Stimulated activated naive CD8-positive, alpha-beta T cell treated with anti-CD3 and anti-CD28 coated beads, Interleukin-15, Interleukin-2, amounts not matched to agents 100 ng/mL and 50 ng/mL, for 24 hours (primary cell): ENCODE data around the gene SH3TC1.

Experiments
- H3K27ac Mint-ChIP-seq: one replicate; pipeline ENCODE4 v1.8.0; 2021; ENCODE audit warnings: mild to moderate bottlenecking, mixed read lengths
- H3K27me3 Mint-ChIP-seq: one replicate; pipeline ENCODE4 v1.8.0; 2021; ENCODE audit warnings: mixed read lengths
- H3K36me3 Mint-ChIP-seq: one replicate; pipeline ENCODE4 v1.8.0; 2021; ENCODE audit warnings: low read depth, mixed read lengths
- H3K4me1 Mint-ChIP-seq: one replicate; pipeline ENCODE4 v1.8.0; 2021; ENCODE audit warnings: low read depth, mixed read lengths
- H3K4me3 Mint-ChIP-seq: one replicate; pipeline ENCODE4 v1.8.0; 2021; ENCODE audit warnings: mild to moderate bottlenecking, mixed read lengths
- H3K9me3 Mint-ChIP-seq: one replicate; pipeline ENCODE4 v1.8.0; 2021; ENCODE audit warnings: mixed read lengths

SH3TC1 gene

DNA sequence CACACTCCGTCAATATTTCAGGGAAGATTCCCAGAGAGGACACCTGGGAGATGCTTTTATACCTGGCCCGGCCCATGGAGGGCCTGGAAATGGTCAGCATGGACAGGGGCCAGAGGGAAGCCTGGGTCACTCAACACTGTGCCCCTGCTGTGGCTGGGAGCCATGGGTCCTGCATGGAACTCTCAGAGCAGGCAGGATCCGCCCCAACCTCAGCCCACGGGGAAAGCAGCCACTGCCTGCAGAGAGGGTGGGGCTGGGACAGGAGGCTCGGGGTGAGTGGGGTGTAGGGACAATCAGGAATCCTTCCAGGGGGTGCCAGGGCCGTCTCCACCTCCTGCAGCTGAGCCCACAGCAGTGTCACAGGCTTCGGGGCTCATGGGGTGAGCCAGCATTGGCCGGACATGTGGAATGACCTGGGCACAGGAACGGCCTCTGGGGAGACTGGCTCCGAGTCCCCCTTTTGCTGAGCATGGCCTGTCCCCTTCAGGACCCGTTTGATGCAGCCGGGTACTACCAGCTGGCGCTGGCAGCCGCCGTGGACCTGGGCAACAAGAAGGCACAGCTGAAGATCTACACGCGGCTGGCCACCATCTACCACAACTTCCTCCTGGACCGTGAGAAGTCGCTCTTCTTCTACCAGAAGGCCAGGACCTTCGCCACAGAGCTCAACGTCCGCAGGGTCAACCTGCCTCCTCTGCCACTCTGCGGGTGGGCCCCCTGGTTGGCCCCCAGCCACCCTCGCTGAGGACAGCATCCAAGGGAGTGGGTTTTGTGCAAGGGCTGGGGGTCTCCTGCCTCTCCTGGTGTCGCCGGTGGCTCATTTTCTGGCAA lies 41.3 kb downstream of the SH3TC1 start:
- H3K27ac Mint-ChIP-seq = no peak overlapping the region
- no peaks in the 10 kb centered on the region for H3K36me3 Mint-ChIP-seq
- no peaks in the 10 kb centered on the region for H3K9me3 Mint-ChIP-seq

DNA sequence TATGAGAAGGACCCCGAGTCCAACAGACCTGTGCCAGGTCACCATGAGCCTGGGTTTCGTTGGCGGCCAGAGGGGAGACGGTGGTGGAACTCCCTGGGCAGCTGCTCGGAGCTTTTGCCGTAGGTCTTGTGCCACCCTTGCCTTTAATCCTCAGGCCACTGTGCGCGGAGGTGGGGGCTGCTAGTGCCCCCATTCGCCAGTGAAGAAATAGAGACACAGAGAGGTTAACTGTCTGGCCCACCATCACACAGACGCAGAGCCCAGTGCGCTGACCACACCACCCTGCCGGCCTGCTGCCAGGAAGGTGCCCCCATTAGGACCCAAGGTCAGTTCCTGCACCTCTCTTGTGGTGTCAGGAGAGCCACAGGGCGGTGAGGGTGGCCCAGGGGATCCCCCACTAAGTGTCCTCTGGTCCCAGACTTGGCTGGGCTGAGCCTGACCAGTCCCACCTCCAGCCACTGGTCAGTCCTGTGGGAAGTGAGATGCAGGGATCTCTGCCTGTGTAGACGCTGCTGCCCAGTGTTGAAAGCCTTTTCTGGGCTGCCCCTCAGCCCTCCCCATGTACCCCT lies 42.2 kb downstream of the SH3TC1 start:
- no peaks in the 10 kb centered on the region for H3K27me3 Mint-ChIP-seq
- no peaks in the 10 kb centered on the region for H3K36me3 Mint-ChIP-seq
- no peaks in the 10 kb centered on the region for H3K9me3 Mint-ChIP-seq
- no peak overlapping the region for H3K27ac Mint-ChIP-seq
- H3K4me1 Mint-ChIP-seq = peaks cover 4% of the 10 kb centered on the region
- no peak overlapping the region for H3K4me3 Mint-ChIP-seq

More for the DNA sequence above, 41.3 kb downstream of the SH3TC1 start:
- Mint-ChIP-seq H3K4me1 (peaks cover 4% of the 10 kb centered on the region), H3K27me3 (no peaks in the 10 kb centered on the region), H3K4me3 (no peak overlapping the region)

DNA sequence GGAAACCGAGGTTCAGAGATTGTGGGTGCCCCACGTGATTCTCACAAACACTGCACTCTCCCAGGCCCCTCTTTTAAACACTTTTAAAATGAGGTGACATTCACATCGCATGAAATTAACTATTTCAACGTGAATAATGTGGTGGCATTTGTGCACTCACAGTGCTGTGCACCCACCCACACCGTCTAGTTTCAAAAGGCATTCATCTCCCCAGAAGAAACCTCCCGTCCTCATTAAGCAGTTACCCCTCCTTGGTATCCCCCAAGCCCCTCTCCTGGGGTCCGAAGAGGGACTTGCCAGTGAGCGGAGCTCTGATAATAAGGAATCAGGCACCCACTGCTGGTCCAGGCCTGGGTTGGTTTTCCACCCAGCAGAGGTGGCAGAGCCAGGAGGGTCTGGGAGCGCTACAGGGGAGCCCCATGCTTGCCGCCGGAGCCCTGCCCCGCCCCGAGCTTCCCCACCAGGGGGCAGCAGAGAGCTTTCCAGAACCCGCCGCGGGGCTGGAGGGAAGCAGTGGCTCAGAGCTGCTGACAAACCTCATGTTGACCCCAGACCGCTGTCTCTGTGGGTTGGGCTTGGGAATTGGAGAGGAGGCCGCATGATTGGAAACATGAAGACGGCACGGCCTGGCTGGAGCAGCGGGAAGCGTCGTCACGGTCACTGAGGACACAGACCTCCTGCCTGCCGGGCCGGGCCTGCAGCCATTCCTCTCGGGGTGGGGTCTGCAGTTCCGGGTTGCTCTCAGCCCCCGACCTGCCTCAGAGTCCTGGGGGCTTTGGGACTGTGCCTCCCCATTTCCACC lies 43.0 kb downstream of the SH3TC1 start:
- Mint-ChIP-seq H3K36me3 (no peaks in the 10 kb centered on the region), H3K4me3 (no peak overlapping the region), H3K4me1 (peaks cover 4% of the 10 kb centered on the region), H3K27ac (no peak overlapping the region), H3K9me3 (no peaks in the 10 kb centered on the region), H3K27me3 (no peaks in the 10 kb centered on the region)

DNA sequence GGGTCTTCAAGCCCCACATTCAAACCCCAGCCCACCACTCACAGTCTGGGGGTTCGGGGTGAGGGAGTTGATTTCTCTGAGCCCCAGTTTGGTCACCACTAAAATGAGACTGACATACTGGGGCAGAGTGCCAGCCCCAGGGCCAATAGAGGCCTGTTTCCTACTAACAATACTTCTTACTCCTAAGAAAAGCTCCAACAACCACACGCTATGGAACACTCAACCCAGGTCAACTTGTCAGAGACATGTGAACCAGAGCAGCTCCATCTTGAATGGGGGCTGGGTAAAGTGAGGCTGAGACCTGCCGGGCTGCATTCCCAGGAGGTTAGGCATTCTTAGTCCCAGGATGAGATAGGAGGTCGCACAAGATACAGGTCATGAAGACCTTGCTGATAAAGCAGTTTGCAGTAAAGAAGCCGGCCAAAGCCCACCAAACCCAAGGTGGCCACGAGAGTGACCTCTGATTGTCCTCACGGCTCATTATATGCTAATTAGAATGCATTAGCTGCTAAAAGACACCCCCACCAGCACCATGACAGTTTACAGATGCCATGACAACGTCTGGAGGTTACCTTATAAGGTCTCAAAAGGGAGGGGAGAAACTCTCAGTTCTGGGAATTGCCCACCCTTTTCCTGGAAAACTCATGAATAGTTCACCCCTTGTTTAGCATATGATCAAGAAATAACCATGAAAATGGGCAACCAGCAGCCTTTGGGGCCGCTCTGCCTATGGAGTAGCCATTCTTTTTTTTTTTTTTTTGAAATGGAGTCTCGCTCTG lies 43.9 kb downstream of the SH3TC1 start:
- Mint-ChIP-seq H3K4me1 (peaks cover 4% of the 10 kb centered on the region), H3K4me3 (no peak overlapping the region), H3K9me3 (no peaks in the 10 kb centered on the region), H3K36me3 (no peaks in the 10 kb centered on the region), H3K27me3 (no peaks in the 10 kb centered on the region), H3K27ac (no peak overlapping the region)

DNA sequence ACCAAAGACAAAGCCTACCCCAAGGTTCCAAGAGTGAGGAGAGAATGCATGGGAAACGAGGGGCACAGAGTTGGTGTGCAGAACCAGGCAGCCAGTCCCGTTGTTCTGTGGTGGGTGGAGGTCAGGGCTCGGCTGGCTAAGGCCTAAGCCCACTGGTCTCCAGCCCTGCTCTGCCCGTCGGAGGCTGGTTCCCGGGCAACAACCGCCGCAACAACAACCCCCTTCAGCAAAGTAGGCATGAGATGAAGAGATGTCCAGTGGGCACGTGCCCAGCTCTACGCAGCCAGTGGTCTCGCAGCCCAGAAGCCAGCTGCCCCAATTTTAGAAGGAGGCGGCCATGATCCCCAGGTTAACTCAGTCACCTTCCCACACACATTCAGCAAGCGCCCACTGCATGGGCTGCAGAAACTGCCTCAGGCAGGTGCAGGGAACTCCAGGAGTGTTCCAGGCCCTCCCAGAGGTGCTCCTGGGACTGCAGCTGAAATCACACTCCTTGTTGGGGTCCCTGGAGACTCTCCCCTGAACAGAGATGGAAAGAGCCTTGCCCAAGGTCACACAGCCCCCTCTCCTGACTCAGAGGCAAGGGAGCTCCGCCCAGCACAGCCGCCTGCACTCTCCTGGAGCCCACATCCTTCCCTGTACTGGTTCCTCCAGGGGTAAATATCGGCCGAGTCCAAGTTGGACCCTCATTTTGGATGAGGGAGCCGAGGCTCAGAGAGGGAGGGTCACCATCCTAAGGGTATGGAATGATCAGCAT lies 45.1 kb downstream of the SH3TC1 start:
- no peak overlapping the region for H3K4me3 Mint-ChIP-seq
- peaks cover 4% of the 10 kb centered on the region for H3K4me1 Mint-ChIP-seq
- no peak overlapping the region for H3K27ac Mint-ChIP-seq
- H3K27me3 Mint-ChIP-seq = no peaks in the 10 kb centered on the region
- H3K36me3 Mint-ChIP-seq = no peaks in the 10 kb centered on the region
- H3K9me3 Mint-ChIP-seq = no peaks in the 10 kb centered on the region

GRCh38 chr4:8244931-8245460 lies 45.9 kb downstream of the SH3TC1 start:
- H3K27ac Mint-ChIP-seq = no peak overlapping the region
- no peaks in the 10 kb centered on the region for H3K27me3 Mint-ChIP-seq
- H3K9me3 Mint-ChIP-seq = no peaks in the 10 kb centered on the region
- no peaks in the 10 kb centered on the region for H3K36me3 Mint-ChIP-seq
- H3K4me1 Mint-ChIP-seq = peaks cover 4% of the 10 kb centered on the region
- H3K4me3 Mint-ChIP-seq = no peak overlapping the region

- no peaks in the 10 kb centered on the region for H3K36me3 Mint-ChIP-seq
- no peaks in the 10 kb centered on the region for H3K9me3 Mint-ChIP-seq
- no peak overlapping the region for H3K27ac Mint-ChIP-seq
- no peaks in the 10 kb centered on the region for H3K27me3 Mint-ChIP-seq
- H3K4me1 Mint-ChIP-seq = peaks cover 4% of the 10 kb centered on the region
- no peak overlapping the region for H3K4me3 Mint-ChIP-seq
Observed at GRCh38 chr4:8245884-8246833, 47.1 kb downstream of the SH3TC1 start.

GRCh38 chr4:8247047-8247930 lies 48.2 kb downstream of the SH3TC1 start:
- no peak overlapping the region for H3K27ac Mint-ChIP-seq
- H3K9me3 Mint-ChIP-seq = no peaks in the 10 kb centered on the region

GRCh38 chr4:8248091-8248490 lies 49.0 kb downstream of the SH3TC1 start:
- Mint-ChIP-seq H3K27me3 (no peaks in the 10 kb centered on the region), H3K9me3 (no peaks in the 10 kb centered on the region)

More at GRCh38 chr4:8247047-8247930, 48.2 kb downstream of the SH3TC1 start:
- Mint-ChIP-seq H3K4me3 (no peak overlapping the region), H3K4me1 (no peaks in the 10 kb centered on the region), H3K27me3 (no peaks in the 10 kb centered on the region), H3K36me3 (no peaks in the 10 kb centered on the region)

DNA sequence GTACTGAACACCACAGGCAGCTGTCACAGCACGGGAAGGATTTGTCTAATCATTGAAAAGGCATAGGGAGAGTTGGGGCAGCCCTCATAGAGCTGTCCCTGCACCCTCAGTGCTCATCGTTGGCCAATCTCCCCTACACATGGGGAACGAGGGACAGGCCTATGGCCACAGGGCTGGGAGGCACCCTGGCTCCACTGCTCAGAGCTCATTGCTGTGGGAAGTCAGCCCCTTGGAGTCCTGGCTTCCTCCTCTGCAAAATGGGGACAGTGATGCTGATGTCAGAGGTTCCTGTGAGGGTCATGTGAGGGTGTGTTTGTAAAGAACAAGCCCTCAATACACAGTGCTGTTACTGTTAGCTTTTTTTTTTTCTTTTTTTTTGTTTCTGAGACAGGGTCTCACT lies 51.1 kb downstream of the SH3TC1 start:
- Mint-ChIP-seq H3K36me3 (no peaks in the 10 kb centered on the region), H3K9me3 (no peaks in the 10 kb centered on the region), H3K4me3 (no peak overlapping the region), H3K4me1 (no peaks in the 10 kb centered on the region), H3K27me3 (no peaks in the 10 kb centered on the region), H3K27ac (no peak overlapping the region)

More at GRCh38 chr4:8248091-8248490, 49.0 kb downstream of the SH3TC1 start:
- H3K27ac Mint-ChIP-seq = no peak overlapping the region
- no peak overlapping the region for H3K4me3 Mint-ChIP-seq
- no peaks in the 10 kb centered on the region for H3K36me3 Mint-ChIP-seq
- H3K4me1 Mint-ChIP-seq = no peaks in the 10 kb centered on the region

- Mint-ChIP-seq H3K4me1 (no peaks in the 10 kb centered on the region), H3K4me3 (no peak overlapping the region), H3K27ac (no peak overlapping the region), H3K36me3 (no peaks in the 10 kb centered on the region), H3K9me3 (no peaks in the 10 kb centered on the region), H3K27me3 (no peaks in the 10 kb centered on the region)
Observed at GRCh38 chr4:8250637-8251036, 51.5 kb downstream of the SH3TC1 start.

DNA sequence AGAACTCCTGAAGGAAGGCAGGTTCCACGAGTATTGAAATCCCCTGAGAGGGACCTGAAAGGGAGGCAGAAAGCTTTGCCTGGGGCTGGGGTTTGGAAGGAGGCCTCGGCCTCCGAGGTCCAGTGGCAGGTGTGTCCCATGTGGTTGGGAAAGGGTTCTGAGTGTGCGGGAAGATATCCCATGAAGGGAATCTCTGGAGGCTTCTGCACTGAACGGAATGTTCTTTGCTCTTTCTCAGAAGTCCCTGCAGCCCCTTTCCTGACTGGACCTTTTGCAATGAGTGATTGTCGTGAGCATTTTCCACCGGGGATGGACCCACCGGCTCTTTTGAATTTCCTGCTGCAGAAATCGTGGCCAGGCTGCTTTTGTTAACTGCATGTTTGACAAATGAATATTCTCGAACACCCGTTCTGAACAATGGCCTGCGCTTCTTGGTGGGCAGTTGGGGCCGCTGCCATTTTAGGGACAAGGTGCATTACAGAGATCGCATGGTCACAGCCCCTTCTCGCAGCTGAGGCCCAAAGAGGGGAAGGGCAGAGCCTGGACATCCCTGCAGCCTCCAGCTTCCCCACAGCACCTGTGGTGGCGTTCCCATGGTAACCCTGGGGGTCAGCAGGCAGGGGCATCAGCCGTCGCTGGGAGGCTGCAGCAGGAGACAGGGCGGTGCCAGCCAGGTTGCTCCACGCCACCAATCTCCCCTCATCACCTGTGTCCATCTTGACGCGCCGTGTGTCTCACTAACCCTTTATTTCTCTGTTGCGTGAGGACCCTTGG lies 52.2 kb downstream of the SH3TC1 start:
- no peaks in the 10 kb centered on the region for H3K36me3 Mint-ChIP-seq
- H3K4me3 Mint-ChIP-seq = no peak overlapping the region
- H3K4me1 Mint-ChIP-seq = no peaks in the 10 kb centered on the region
- no peak overlapping the region for H3K27ac Mint-ChIP-seq
- H3K27me3 Mint-ChIP-seq = no peaks in the 10 kb centered on the region
- H3K9me3 Mint-ChIP-seq = no peaks in the 10 kb centered on the region
